ENCODE data around the gene CDK8.

GRCh38 chr13:26305676-26306075 lies 51.7 kb downstream of the CDK8 start:
- TF ChIP-seq CTCF (conservative IDR thresholded peaks at IDR 0.05; ENCODE audit: low read depth in 2 of 2) (no peak), POLR2AphosphoS5 (IDR thresholded peaks at IDR 0.05; ENCODE audit: low read depth) (no peak)

Measured in GM23338 (cell line).